Stimulated activated CD4-positive, alpha-beta T cell treated with anti-CD3 and anti-CD28 coated beads, TNF-alpha, amount 100 ng/mL, for 4 hours (primary cell): Measurements from ENCODE around the gene RGP1.

ENCODE experiments used
- DNase-seq, 3 experiments: peaks; one replicate each; pipeline ENCODE4 v3.0.0-alpha.2; 2020; ENCODE audit warnings: low read depth in 3 of 3

Gene RGP1

DNA sequence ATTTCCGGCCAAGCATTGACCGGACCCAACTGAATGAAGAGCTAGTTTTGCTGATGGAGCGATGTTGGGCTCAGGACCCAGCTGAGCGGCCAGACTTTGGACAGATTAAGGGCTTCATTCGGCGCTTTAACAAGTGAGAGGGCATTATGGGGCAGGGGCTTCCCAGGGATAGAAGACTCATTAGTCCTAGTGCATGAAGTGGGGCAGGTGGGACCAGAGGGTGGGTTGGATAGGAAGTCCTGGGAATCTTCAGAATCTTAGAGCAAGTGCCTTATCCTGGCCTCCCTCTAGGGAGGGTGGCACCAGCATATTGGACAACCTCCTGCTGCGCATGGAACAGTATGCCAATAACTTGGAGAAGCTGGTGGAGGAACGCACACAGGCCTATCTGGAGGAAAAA lies 57.0 kb downstream of the RGP1 start:
- DNase-seq: no peak
